HG02798 (cell line): ENCODE data around the gene GRIP1.

Experiments
- ATAC-seq: cut with Tn5 transposase; IDR thresholded peaks from one replicate; pipeline ENCODE4 v1.9.1; 2021; ENCODE audit warnings: mild to moderate bottlenecking; ENCODE audit not compliant: unreplicated experiment, poor library complexity

The GRIP1 gene

DNA sequence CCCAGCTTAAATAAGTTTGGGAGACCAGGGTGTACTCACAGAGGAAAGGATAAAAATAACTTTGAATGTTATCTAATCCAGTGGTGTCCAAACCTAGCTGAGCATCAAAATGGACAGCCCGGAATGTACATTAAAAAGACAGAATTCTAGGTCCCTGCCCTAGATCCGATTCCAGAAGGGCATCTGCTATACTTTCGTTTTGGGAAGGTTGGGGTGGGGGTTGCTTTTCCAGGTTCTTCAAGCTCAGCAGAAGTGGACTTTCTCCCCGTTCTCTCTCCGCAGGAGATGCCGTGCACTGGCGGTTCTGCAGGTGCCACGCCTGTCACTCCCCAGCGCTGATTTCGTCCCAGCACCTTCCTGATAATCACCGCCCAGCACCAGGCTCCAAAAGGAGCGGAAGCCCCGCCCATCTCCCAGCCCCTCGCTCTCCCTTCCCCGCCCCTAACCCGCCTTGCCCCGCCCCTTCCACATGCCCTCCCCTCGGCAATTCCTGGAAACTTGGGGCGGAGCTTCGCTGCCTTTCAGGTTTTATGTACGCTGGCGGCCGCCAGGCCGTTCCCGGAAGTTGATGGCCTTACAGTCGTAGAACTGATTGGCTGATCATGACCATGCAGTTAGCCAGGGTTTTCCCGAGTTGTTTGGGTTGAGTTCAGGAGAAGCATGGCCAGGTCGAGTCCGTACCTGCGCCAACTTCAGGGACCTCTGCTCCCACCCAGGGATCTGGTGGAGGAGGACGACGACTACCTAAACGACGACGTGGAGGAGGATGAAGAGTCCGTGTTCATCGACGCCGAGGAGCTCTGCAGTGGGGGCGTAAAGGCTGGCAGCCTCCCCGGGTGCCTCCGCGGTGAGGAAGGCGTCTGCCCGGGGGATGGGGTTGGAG, 376.7 kb downstream of the GRIP1 start, which contains the start of gene HELB:
Gene HELB, plus strand, starts transcription at position 550 of the 883 bp plus-strand sequence. Its CDS starts 111 bp downstream, at position 661.
- ATAC-seq = peak; percentile 94

DNA sequence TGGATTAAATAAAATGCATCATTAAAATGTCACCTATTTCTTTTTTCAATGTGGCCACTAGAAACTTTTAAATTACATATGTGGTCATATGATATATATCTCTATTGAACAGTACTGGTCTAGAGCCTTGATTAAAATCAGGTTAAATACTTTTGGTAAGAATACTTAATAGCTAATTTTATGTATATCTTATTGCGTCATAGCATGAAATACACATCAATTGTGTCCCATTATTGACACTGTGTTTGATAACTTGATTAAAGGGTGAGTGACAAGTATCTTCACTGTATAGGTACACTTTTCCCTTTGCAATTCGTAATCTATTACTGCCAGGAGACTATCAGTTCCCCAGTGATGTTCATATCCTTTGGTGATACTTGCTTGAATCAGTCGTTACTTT, 381.0 kb downstream of the GRIP1 start:
- no peak for ATAC-seq
